ENCODE results near the gene SLC30A5. TPM values are rescaled to one million over a fixed set of nuclear protein-coding genes. Genes with fewer than 3 reads are reported as not detected.
"Not testable (repeated sequence)": the region's sequence is repeated elsewhere in the genome, so short reads cannot be mapped to it uniquely, and the experiment has no call there.

Gene SLC30A5
- total RNA-seq, 1 donor from 2014 or later = 45.6 TPM

GRCh38 chr5:69103521-69103920 lies 9.7 kb downstream of the SLC30A5 start:
- Histone ChIP-seq H3K9ac (no peak overlapping the region), H2AFZ (replicated peaks) (no peak overlapping the region), H3K9me3 (ENCODE audit: low read depth) (no peaks in the 10 kb centered on the region), H3K79me2 (ENCODE audit: low read depth) (peaks cover 20% of the 10 kb centered on the region), H3K4me2 (no peak overlapping the region), H3K4me1 (no peaks in the 10 kb centered on the region), H3K36me3 (peaks cover 27% of the 10 kb centered on the region), H3K27me3 (no peaks in the 10 kb centered on the region), H3K27ac (no peak overlapping the region), H3K4me3 (no peak overlapping the region), H4K20me1 (ENCODE audit: low read depth) (peaks cover 3% of the 10 kb centered on the region), H3F3A (ENCODE audit: low read depth) (no peaks in the 10 kb centered on the region)
- Mint-ChIP-seq H3K4me1 (no peaks in the 10 kb centered on the region), H3K36me3 (peaks cover 23% of the 10 kb centered on the region), H3K9me3 (no peaks in the 10 kb centered on the region), H3K27ac (no peak overlapping the region), H3K27me3 (ENCODE audit: insufficient read depth, low read depth) (peaks cover 3% of the 10 kb centered on the region), H3K4me3 (no peak overlapping the region)
- no peak for TF ChIP-seq CTCF (IDR thresholded peaks at IDR 0.05)
- TF ChIP-seq EZH2 (IDR thresholded peaks at IDR 0.05) = no peak
- no peak for TF ChIP-seq EZH2phosphoT487 (IDR thresholded peaks at IDR 0.05)
- DNase-seq (ENCODE audit: low spot score) = no peak

GRCh38 chr5:69105996-69106906 lies 12.4 kb downstream of the SLC30A5 start:
- Mint-ChIP-seq H3K27ac (peak overlapping the region; percentile 69), H3K36me3 (peaks cover 38% of the 10 kb centered on the region), H3K9me3 (no peaks in the 10 kb centered on the region), H3K4me1 (no peaks in the 10 kb centered on the region), H3K4me3 (no peak overlapping the region), H3K27me3 (ENCODE audit: insufficient read depth, low read depth) (peaks cover 3% of the 10 kb centered on the region)
- Histone ChIP-seq H3K79me2 (ENCODE audit: low read depth) (peaks cover 1% of the 10 kb centered on the region), H2AFZ (replicated peaks) (no peak overlapping the region), H3K4me1 (no peaks in the 10 kb centered on the region), H3K27ac (no peak overlapping the region), H3K4me3 (no peak overlapping the region), H3F3A (ENCODE audit: low read depth) (no peaks in the 10 kb centered on the region), H3K27me3 (no peaks in the 10 kb centered on the region), H3K4me2 (no peak overlapping the region), H3K9ac (no peak overlapping the region), H3K9me3 (ENCODE audit: low read depth) (no peaks in the 10 kb centered on the region), H3K36me3 (peaks cover 45% of the 10 kb centered on the region), H4K20me1 (ENCODE audit: low read depth) (no peaks in the 10 kb centered on the region)
- DNase-seq (ENCODE audit: low spot score) = no peak
- TF ChIP-seq CTCF (IDR thresholded peaks at IDR 0.05) (no peak), EZH2 (IDR thresholded peaks at IDR 0.05) (no peak), EZH2phosphoT487 (IDR thresholded peaks at IDR 0.05) (no peak)

- H3K36me3 Mint-ChIP-seq = peaks cover 38% of the 10 kb centered on the region
- H3K4me2 ChIP-seq; H3K4me3 Mint-ChIP-seq; H4K20me1 ChIP-seq (ENCODE audit: low read depth); H3K27ac ChIP-seq; DNase-seq (ENCODE audit: low spot score); H3K27ac Mint-ChIP-seq; H3K4me1 Mint-ChIP-seq; H3K9me3 ChIP-seq (ENCODE audit: low read depth); H3K79me2 ChIP-seq (ENCODE audit: low read depth); H2AFZ ChIP-seq (replicated peaks); H3K4me1 ChIP-seq; H3K27me3 Mint-ChIP-seq (ENCODE audit: insufficient read depth, low read depth); H3F3A ChIP-seq (ENCODE audit: low read depth); H3K27me3 ChIP-seq; H3K9ac ChIP-seq; H3K9me3 Mint-ChIP-seq; H3K4me3 ChIP-seq: not testable (repeated sequence)
- peaks cover 40% of the 10 kb centered on the region for H3K36me3 ChIP-seq
Observed at GRCh38 chr5:69108367-69108766, 14.6 kb downstream of the SLC30A5 start.

GRCh38 chr5:69113851-69114250 lies 20.0 kb downstream of the SLC30A5 start:
- TF ChIP-seq CTCF (IDR thresholded peaks at IDR 0.05) = no peak
- no peak for TF ChIP-seq EZH2phosphoT487 (IDR thresholded peaks at IDR 0.05)
- no peak for TF ChIP-seq EZH2 (IDR thresholded peaks at IDR 0.05)
- Histone ChIP-seq H3K9me3 (ENCODE audit: low read depth) (no peaks in the 10 kb centered on the region), H4K20me1 (ENCODE audit: low read depth) (no peaks in the 10 kb centered on the region), H2AFZ (replicated peaks) (no peak overlapping the region), H3K27me3 (no peaks in the 10 kb centered on the region), H3K27ac (no peak overlapping the region), H3K36me3 (peaks cover 33% of the 10 kb centered on the region), H3F3A (ENCODE audit: low read depth) (no peaks in the 10 kb centered on the region), H3K9ac (no peak overlapping the region), H3K4me2 (no peak overlapping the region), H3K4me1 (no peaks in the 10 kb centered on the region), H3K4me3 (no peak overlapping the region), H3K79me2 (ENCODE audit: low read depth) (no peaks in the 10 kb centered on the region)
- Mint-ChIP-seq H3K27ac (no peak overlapping the region), H3K36me3 (peaks cover 22% of the 10 kb centered on the region), H3K27me3 (ENCODE audit: insufficient read depth, low read depth) (no peaks in the 10 kb centered on the region), H3K4me1 (no peaks in the 10 kb centered on the region), H3K9me3 (no peaks in the 10 kb centered on the region), H3K4me3 (no peak overlapping the region)
- no peak for DNase-seq (ENCODE audit: low spot score)

Measured in neural progenitor cell (in vitro differentiated cells).